Measurements from ENCODE around the gene CYP3A5. TPM values are rescaled to one million over a fixed set of nuclear protein-coding genes. Genes with fewer than 3 reads are reported as not detected.

The CYP3A5 gene
- total and polyA plus RNA-seq, 9 of the 15 experiments (the other 6 are each of a cell fraction or from before 2014, with no cell fraction given), result 0.73 to 2.8 (median 1.5) TPM

- TF ChIP-seq ZMIZ1 (IDR thresholded peaks at IDR 0.05; ENCODE audit: low read depth in 2 of 2, low read length in 2 of 2), result peak in 1 of 2 experiments; percentile 25; a peak in 1 of 4 replicates
- TF ChIP-seq ZBTB1 (CRISPR knock-in tag; IDR thresholded peaks at IDR 0.05; ENCODE audit: borderline replicate concordance, low read depth), result 0 out of 2 replicates have a peak, but pooled peaks have one; percentile 37
- no peak; the same call in 1 of the 2 replicates for TF ChIP-seq CREB3 (tag; conservative IDR thresholded peaks at IDR 0.05; ENCODE audit: low read depth)
- peak; percentile 81 for TF ChIP-seq CREB1 (IDR thresholded peaks at IDR 0.05)
- TF ChIP-seq CREB1 (CRISPR knock-in tag; IDR thresholded peaks at IDR 0.05), result peak; percentile 86
- TF ChIP-seq ETS1 (conservative IDR thresholded peaks at IDR 0.05; ENCODE audit: control insufficient read depth, low read depth, low read length), result peak; percentile 89
- no peak for TF ChIP-seq GABPB2 (CRISPR knock-in tag; conservative IDR thresholded peaks at IDR 0.05)
- no peak for TF ChIP-seq ZNF696 (CRISPR knock-in tag; conservative IDR thresholded peaks at IDR 0.05)
- no peak for TF ChIP-seq ZNF79 (CRISPR knock-in tag; IDR thresholded peaks at IDR 0.05; ENCODE audit: low read depth)
- no peak for TF ChIP-seq CBX2 (IDR thresholded peaks at IDR 0.05; ENCODE audit: insufficient read depth, low read length, poor library complexity, severe bottlenecking)
- TF ChIP-seq FOXJ3 (CRISPR knock-in tag; IDR thresholded peaks at IDR 0.05), result no peak
- TF ChIP-seq SRSF7 (optimal IDR thresholded peaks at IDR 0.05; ENCODE audit: low read depth, low read length), result no peak
- TF ChIP-seq BRD4 (IDR thresholded peaks at IDR 0.05), result peak; percentile 84; the same call in 1 of the 2 replicates
- peak; percentile 28; the same call in 1 of the 2 replicates for TF ChIP-seq ZEB2 (IDR thresholded peaks at IDR 0.05)
- peak; percentile 39; the same call in 1 of the 2 replicates for TF ChIP-seq ZNF24 (IDR thresholded peaks at IDR 0.05)
- TF ChIP-seq BRF2 (IDR thresholded peaks at IDR 0.05; ENCODE audit: borderline replicate concordance, insufficient read depth, insufficient read length), result no peak
- TF ChIP-seq CREBBP (IDR thresholded peaks at IDR 0.05; ENCODE audit: low read depth, low read length), result no peak
- no peak for TF ChIP-seq CCAR2 (IDR thresholded peaks at IDR 0.05; ENCODE audit: low read depth, low read length)
Observed at GRCh38 chr7:99616359-99617191, 63.2 kb downstream of the CYP3A5 start, which contains the start of gene ZSCAN25 (continued).

Measured in K562 (cell line).